Stimulated activated CD8-positive, alpha-beta memory T cell treated with anti-CD3 and anti-CD28 coated beads, Interleukin-12 subunit alpha, Interleukin-12 subunit beta, amount 100 ng/mL, for 24 hours (primary cell): ENCODE results near the gene BPI.
"Not testable (repeated sequence)": the region's sequence is repeated elsewhere in the genome, so short reads cannot be mapped to it uniquely, and the experiment has no call there.

Source experiments
- DNase-seq: peaks from one replicate; pipeline ENCODE4 v3.0.0-alpha.2; 2020; ENCODE audit errors: extremely low read depth

Gene BPI

DNA sequence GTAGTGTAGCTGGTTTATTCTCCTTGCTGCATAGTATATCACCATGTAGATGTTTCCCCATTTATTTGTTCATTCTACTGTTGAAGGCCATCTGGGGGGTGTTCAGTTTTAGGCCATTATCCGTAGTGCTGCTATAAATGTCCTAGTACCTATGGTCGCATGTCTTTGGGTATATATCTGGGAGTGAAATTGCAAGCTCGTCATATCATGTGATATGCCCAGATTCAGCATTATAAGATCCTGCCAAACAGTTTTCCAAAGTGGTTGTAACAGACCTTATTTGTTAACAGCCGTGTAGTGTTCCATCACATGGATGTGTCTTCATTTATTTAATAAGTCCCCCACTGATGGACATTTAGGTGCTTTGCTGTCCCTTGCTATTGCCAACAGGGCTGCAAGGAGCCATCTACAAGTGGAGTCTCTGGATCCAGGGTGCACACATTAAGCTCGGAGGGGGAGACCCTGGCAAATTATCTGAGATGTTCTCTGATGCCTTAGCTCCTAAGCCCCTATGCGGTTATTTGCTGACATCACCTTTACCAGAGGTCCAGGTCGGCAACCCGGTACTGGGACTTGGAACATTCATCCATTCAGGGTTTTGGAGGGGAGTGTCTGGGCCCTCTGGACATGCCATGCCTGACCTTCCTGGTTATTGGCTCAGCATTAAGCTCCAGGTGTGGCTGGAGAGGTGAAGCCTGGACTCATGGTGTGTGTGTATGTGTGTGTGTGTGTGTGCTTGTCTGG lies 59.2 kb downstream of the BPI start:
- DNase-seq = no peak

DNA sequence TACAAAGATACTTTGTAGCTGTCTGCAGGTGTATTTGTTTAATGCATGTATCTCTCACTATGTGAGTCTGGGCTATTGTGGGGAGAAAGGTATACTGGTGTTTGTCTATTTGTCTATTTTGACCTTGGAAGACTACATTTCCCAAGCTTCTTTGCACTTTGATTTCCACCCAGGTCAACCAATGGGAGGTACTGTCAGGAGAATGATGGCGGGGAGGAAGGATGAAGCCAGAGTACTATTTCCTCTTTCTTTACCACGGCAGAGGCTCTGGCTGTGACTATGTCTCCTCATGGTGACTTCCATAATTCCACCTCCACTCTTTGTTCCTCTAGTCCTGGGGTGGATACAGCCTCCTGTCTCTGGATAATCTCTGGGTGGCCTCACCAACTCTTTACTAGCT lies 65.4 kb downstream of the BPI start:
- no peak for DNase-seq

DNA sequence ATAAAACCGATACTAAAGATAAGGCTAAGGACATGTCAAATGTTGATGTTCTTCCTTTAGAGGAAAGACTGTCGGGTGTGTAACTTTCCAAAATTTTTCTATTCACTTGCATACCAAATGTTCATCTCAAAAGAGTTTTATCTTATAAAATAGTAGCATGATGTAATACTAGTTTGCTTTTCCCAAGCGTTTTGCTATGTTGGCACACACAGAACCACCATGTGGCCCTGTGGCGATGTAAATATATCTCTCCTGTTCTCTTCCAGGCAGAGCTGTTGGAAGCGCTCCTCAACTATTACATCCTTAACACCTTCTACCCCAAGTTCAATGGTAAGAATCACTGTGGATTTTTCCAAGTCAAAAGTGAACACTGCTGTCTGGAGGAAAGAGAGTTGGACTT lies 68.8 kb downstream of the BPI start:
- no peak for DNase-seq

DNA sequence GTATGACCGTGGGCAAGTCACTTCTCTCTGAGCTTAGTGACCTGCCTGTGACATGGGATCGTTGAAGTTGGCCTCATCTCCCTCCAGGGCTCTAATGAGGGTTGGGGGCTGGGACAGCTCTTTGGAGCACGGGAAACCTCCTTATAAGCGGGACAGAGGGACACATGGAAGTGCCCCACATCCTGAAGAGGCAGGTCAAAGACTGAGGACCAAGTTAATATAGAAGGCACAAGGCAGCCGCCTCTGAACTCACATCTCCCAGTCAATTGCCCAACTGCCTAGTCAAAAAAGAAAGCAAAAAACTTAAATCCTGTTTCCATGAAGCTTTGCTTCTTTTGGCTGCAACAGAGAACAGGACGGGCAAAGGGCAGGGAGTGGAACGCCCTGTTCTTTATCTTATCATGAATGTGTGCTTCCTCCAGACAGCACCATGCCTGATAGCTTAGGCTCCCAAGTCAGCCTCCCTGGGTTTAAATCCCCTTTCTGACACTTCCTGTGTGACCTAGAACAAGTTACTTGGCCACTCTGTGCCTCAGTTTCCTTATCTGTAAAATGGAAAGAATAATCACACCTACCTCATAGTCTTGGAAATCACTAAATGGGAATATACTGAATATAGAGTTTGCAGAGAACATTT lies 69.4 kb downstream of the BPI start:
- no peak for DNase-seq

DNA sequence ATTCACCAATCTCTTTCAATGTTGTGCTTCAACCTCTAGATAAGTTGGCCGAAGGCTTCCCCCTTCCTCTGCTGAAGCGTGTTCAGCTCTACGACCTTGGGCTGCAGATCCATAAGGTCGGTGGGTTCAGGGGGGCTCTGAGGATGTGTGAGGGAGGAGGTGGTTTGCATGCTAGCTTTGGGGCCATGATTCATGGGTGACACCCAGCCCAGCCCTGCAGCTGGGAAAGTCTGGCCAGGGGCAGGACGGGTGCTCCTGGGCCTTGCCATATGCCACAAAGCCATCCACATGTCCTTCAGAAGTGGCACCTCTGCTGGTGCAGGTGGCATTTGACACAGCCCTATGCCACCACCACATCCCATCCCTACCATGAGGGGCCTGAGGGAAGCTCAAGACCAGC lies 69.9 kb downstream of the BPI start:
- no peak for DNase-seq

DNA sequence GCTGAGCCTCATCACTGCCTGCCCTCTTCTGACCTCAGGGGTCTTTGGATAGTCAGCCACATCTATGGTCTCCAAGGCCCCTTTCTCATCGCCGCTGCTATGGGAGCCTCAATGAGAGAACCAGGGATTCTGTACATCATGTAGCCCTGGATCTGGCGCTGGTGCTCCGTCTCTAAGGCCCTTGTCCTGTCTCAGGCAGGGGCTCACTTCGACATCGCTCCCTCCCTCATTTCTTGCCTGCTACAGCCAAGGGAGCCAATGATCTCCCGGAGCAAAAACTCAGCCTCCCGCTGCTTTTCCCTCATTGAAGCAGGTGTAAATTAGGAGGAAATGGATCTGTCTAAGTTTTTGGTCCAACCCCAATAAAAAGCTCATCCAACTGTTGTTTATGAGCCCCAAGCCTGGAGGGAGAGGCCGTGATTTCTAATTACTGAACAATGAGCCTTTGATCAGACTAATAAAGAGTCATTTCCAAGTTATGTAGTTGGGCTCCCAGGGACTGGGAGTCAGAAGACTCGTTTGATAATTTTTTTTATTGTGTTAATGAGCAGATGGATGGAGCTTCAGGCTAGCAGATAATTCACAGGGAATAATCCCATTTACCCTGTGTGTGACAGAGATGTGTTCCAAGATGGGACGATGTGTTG lies 73.2 kb downstream of the BPI start:
- no peak for DNase-seq

DNA sequence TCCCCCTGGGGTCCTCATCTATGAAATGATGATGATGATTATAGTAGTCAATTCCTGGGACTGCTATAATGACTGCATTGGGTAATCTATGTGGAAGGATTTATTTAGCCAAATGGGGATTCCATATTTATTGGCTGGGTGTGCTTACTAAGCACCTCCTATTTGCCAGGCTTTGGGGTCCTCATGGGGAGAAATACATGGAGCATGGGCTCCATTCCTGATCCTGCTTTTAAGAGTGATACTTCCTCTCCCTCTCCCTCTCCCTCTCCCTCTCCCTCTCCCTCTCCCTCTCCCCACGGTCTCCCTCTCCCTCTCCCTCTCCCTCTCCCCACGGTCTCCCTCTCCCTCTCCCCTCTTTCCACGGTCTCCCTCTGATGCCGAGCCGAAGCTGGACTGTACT lies 73.9 kb downstream of the BPI start:
- DNase-seq = not testable (repeated sequence)

DNA sequence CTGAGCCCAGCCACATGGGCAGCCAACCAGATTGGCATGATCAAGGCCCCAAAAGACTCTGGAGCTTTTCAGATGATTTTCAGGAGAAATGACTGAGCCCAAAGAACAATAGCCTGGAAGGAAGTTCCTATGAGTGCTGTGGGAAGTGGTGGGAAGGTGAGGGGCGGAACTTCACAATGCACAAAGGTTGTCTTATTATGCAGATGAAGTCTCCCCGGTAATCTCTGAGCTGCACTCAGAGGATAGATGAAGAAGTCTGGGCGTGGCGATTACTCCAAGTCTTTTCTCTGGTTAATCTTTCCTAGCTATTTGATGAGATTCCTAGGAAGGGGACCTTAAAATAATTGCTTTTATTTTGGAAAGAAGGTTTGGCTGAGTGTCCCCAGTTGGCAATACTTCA lies 79.2 kb downstream of the BPI start:
- no peak for DNase-seq

DNA sequence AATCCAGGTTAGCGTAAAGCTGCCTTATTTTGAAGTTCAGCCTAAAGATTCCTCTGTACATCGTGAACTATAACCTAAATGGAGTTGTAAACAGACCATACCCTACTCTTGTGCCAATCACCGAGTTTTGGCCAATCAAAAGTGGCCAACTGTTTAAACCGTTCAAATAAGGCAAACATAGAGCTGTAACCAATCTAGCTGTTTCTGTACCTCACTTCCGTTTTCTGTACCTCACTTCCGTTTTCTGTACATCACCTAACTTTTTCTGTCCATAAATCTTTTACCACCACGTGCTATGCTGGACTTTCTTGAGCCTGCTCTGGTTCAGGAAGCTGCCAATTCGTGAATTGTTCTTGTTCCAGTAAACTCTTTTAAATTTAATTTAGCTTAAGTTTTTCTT lies 82.0 kb downstream of the BPI start:
- no peak for DNase-seq

DNA sequence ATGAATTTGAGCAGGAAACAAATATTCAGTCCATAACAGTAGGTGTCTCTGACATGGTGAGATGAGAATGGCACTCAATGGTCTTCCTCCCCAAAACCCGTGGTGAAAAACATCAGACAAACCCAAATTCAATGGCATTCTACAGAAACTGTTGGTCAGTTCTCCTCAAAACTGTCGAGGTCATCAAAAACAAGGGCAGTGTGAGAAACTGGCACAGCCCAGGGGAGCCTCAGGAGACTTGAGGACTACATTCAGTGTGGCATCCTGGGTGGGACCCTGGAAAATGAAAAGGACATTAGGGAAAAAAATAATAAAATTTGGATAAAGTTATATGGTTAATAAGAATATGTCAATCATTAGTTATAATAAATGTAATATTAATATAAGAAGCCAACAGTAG lies 82.9 kb downstream of the BPI start:
- DNase-seq = no peak
